GM13977 (cell line): ENCODE results near the gene DHRS12.

Experiments
- DNase-seq: peaks from one replicate; pipeline ENCODE4 v3.0.0; 2012; ENCODE audit warnings: low spot score
- in situ Hi-C: fragments of 300-500 bp; cut with MboI; formaldehyde crosslinking; loops from one replicate; pipeline ENCODE4 v1.12.0; 2022; ENCODE audit warnings: low sequenced_read_pairs, low pct_unique_long_range_greater_than_20kb, mixed read lengths, inconsistent platforms; ENCODE audit not compliant: unreplicated experiment
- TF ChIP-seq, protein P1 (sequence below): IDR thresholded peaks from 2 replicates; pipeline ENCODE4 v1.5.1; 2012; ENCODE audit warnings: mild to moderate bottlenecking, control low read depth; ENCODE audit not compliant: insufficient read depth; ENCODE audit errors: extremely low read depth, missing control alignments

DHRS12 gene

DNA sequence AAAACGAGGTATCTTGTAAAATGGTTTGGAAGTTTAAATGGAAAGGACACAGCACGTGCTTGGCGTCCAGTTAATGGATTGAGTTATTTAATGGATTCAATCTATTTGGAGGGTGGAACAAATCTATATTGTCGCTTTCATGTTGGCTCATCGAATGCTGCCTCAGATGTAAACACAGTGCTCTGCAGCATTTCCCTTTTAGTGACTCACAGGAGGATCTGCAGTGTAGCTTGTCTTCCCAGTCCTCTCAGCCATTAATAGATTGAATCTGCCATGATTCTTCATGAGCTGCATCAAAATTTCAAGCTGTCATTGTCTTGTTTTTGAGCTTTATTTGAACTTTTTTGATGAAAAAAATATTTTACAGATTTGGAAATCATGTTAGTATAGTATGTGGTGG is 44.7 kb downstream of the DHRS12 start:
- TF ChIP-seq, protein P1, sequence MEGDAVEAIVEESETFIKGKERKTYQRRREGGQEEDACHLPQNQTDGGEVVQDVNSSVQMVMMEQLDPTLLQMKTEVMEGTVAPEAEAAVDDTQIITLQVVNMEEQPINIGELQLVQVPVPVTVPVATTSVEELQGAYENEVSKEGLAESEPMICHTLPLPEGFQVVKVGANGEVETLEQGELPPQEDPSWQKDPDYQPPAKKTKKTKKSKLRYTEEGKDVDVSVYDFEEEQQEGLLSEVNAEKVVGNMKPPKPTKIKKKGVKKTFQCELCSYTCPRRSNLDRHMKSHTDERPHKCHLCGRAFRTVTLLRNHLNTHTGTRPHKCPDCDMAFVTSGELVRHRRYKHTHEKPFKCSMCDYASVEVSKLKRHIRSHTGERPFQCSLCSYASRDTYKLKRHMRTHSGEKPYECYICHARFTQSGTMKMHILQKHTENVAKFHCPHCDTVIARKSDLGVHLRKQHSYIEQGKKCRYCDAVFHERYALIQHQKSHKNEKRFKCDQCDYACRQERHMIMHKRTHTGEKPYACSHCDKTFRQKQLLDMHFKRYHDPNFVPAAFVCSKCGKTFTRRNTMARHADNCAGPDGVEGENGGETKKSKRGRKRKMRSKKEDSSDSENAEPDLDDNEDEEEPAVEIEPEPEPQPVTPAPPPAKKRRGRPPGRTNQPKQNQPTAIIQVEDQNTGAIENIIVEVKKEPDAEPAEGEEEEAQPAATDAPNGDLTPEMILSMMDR: no peak
- in situ Hi-C loops: no loop called here
- DNase-seq: no peak

DNA sequence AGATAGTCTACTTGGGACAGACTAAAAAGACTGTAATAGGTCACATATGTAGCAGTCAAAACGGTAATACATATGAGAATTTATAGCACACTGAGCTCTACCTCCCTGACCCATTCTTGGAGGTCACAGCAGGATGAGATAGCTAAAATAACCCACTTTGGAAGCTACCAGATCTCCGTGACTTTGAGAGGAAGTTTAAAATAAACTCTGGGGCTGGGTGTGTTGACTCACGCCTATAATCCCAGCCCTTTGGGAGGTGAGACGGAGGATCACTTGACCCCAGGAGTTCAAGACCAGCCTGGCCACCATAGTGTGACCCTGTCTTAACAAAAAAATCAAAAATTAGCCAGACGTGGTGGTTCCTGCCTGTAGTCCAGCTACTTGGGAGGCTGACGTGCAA is 45.3 kb downstream of the DHRS12 start:
- no peak for DNase-seq
- in situ Hi-C loops: no loop called here

DNA sequence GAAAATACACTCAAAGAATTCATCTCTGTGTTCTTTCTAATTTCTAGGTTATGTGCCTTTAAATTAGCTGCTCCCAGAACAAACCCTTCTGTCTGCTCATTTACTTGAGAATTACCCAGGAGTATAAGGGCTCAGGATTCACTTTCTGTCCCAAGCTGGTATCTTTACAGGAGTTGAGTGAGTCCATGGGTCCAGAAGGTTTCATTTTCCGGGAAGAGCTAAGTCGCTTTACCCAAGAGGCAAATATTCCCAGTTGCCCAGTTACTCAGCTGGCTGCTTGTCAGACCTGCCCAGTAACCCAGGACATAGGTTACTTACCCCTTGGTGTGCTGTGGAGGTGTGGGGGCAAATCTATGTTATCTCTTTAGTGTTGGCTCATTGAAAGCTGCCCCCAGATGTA is 47.3 kb downstream of the DHRS12 start:
- in situ Hi-C loops: no loop called here
- DNase-seq: no peak
- TF ChIP-seq, protein P1: no peak

More for the DNA sequence above, 45.3 kb downstream of the DHRS12 start:
- TF ChIP-seq, protein P1: no peak

DNA sequence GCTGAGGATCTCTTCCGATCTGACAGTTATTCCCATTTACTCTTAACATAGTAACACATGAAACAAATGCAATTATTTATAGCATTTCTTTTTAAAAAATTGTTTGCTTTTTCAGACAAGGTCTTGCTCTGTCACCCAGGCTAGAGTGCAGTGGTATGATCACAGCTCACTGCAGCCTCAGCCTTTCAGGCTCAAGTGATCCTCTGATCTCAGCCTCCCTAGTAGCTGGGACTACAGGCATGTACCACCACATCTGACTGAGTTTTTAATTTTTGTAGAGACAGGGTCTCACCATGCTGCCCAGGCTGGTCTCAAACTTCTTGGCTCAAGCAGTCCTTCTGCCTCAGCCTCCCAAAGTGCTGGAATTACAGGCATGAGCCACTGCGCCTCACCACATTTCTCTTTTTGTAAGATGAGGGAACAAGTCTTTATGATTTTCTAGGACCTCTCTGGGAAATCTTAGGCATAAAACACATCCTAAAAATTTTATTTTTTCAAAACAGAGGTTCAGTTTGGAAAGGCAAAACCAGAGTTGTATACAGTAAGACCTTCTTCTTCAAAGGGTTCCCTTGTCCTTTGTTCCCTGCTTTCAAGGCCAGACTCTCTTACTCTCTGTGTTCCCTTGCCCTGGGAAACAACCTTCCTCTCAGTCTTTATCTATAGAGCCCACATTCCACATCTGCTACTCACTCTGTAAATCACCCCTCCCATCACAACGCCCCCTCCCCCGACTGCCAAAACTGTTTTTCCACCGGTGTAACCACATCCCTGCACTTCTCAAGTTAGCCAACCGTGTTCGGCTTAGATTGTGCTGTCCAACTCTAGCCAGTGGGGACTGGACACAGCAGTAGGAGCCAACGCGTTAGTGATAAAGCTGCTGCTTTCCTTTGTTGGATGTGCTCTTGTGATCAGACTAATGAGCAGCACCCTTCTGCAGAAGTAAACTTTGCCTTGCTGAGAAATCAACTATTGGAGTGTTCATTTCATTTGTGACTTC is 56.2 kb downstream of the DHRS12 start:
- TF ChIP-seq, protein P1: no peak
- in situ Hi-C loops: no loop called here
- DNase-seq: no peak

DNA sequence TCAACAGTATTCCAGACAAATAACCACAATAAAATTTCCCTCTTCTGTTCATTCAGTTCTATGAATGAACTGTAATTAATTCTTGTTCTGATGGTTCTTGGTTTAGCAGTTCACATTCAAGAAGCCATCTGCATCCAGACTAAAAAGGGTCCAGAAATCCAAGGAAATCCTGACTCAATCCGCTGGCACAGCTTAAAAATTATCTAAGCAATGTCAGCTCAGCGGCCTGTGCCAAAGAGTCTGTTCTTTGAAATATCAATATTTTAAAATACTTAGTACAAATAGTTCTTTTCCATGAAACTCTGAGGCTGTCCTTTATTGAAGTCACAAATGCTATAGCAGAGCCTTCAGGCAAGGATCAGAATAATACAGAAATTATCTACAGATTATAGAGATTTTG is 57.2 kb downstream of the DHRS12 start:
- no peak for DNase-seq
- in situ Hi-C loops: no loop called here
- TF ChIP-seq, protein P1: no peak

DNA sequence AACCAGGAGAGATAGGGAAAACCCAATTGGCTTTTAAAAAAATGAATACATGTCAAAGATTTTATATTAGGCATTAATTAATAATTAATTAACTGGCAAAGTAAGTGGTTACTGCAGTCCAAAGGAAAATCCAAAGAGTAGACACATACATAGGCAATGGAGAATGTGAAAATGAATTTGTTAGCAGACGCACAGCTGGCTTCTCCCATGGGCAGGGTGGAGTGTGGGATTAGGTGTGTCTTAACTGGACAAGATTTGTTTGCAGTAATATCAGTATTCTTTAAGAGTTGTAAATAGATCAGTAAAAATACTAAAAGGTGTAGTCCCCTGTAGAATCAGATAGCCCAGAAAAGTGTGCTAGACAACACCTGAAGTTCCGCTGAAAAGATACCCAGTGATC is 58.7 kb downstream of the DHRS12 start:
- DNase-seq: no peak
- TF ChIP-seq, protein P1: no peak
- in situ Hi-C loops: no loop called here
